ENCODE measurements around the gene OCSTAMP. TPM values are rescaled to one million over a fixed set of nuclear protein-coding genes. Genes with fewer than 3 reads are reported as not detected.

OCSTAMP gene
- total and polyA plus RNA-seq, 7 donors = not detected

GRCh38 chr20:46523108-46523507 lies 27.3 kb downstream of the OCSTAMP start:
- peaks cover 0 to 10% (median 0%) of the 10 kb centered on the region in 3 donors for H3K27me3 ChIP-seq (ENCODE audit: insufficient read depth in 3 of 3, low read length in 2 of 3)
- H3K27ac ChIP-seq = no peak overlapping the region
- TF ChIP-seq, protein P1, sequence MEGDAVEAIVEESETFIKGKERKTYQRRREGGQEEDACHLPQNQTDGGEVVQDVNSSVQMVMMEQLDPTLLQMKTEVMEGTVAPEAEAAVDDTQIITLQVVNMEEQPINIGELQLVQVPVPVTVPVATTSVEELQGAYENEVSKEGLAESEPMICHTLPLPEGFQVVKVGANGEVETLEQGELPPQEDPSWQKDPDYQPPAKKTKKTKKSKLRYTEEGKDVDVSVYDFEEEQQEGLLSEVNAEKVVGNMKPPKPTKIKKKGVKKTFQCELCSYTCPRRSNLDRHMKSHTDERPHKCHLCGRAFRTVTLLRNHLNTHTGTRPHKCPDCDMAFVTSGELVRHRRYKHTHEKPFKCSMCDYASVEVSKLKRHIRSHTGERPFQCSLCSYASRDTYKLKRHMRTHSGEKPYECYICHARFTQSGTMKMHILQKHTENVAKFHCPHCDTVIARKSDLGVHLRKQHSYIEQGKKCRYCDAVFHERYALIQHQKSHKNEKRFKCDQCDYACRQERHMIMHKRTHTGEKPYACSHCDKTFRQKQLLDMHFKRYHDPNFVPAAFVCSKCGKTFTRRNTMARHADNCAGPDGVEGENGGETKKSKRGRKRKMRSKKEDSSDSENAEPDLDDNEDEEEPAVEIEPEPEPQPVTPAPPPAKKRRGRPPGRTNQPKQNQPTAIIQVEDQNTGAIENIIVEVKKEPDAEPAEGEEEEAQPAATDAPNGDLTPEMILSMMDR (IDR thresholded peaks at IDR 0.05) = no peak
- WGBS, 3 donors = 42 to 59% (median 52%) methylated on average over 5 of the region's 5 CpGs
- DNase-seq = no peak
- H3K4me3 ChIP-seq = no peak overlapping the region
- ATAC-seq = no peak
- no peaks in the 10 kb centered on the region for H3K36me3 ChIP-seq (ENCODE audit: insufficient read depth in 1 of 2, low read depth in 1 of 2)
- intact Hi-C loops (cut with DNase I) = no loop called here
- H3K4me1 ChIP-seq = no peaks in the 10 kb centered on the region
- H3K9me3 ChIP-seq = no peaks in the 10 kb centered on the region

- DNase-seq (peak in 1 of 2 donors; percentile 19), ATAC-seq (no peak)
- Histone ChIP-seq H3K9me3 (no peaks in the 10 kb centered on the region), H3K4me1 (no peaks in the 10 kb centered on the region), H3K4me3 (no peak overlapping the region), H3K36me3 (ENCODE audit: insufficient read depth in 1 of 2, low read depth in 1 of 2) (no peaks in the 10 kb centered on the region), H3K27ac (no peak overlapping the region), H3K27me3 (ENCODE audit: insufficient read depth in 3 of 3, low read length in 2 of 3) (peaks cover 0 to 10% (median 2%) of the 10 kb centered on the region in 3 donors)
- WGBS, 3 donors = 27 to 31% (median 29%) methylated on average over 4 of the region's 4 CpGs
- intact Hi-C loops (cut with DNase I) = no loop called here
- TF ChIP-seq, protein P1 (IDR thresholded peaks at IDR 0.05) = peak; percentile 19
These were observed 29.4 kb downstream of the OCSTAMP start for GRCh38 chr20:46520976-46521579.

DNA sequence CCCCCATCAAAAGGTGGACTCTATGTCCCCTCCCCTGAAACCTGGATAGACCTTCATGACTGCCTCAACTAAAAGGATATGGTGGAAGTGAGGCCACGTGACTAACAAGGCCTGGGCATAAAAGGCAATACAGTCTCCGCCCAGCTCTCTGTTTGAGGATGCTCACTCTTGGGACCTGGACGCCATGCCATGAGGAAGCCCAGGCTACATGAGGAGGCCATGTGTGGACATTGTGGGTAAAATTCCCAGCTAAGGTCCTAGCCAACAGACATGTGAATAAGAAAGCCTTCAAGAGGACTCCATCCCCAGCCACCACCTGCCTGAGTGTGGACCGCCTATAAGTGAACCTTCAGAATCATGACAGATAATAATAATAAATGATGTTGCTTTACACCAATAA lies 29.9 kb downstream of the OCSTAMP start:
- Histone ChIP-seq H3K4me1 (no peaks in the 10 kb centered on the region), H3K27me3 (ENCODE audit: insufficient read depth in 3 of 3, low read length in 2 of 3) (peaks cover 0 to 15% (median 2%) of the 10 kb centered on the region in 3 donors), H3K9me3 (no peaks in the 10 kb centered on the region), H3K4me3 (no peak overlapping the region), H3K27ac (no peak overlapping the region), H3K36me3 (ENCODE audit: insufficient read depth in 1 of 2, low read depth in 1 of 2) (no peaks in the 10 kb centered on the region)
- ATAC-seq (no peak), DNase-seq (no peak)
- 84 to 87% (median 85%) methylated on average over 4 of the region's 4 CpGs for WGBS, 3 donors
- intact Hi-C loops (cut with DNase I) = no loop called here
- TF ChIP-seq, protein P1 (IDR thresholded peaks at IDR 0.05) = no peak

GRCh38 chr20:46519471-46520068 lies 30.9 kb downstream of the OCSTAMP start:
- TF ChIP-seq, protein P1 (IDR thresholded peaks at IDR 0.05) = no peak
- Histone ChIP-seq H3K4me3 (no peak overlapping the region), H3K4me1 (no peaks in the 10 kb centered on the region), H3K27me3 (ENCODE audit: insufficient read depth in 3 of 3, low read length in 2 of 3) (peaks cover 0 to 18% (median 2%) of the 10 kb centered on the region in 3 donors), H3K27ac (no peak overlapping the region), H3K9me3 (no peaks in the 10 kb centered on the region), H3K36me3 (ENCODE audit: insufficient read depth in 1 of 2, low read depth in 1 of 2) (no peaks in the 10 kb centered on the region)
- intact Hi-C loops (cut with DNase I) = no loop called here
- no peak for ATAC-seq
- no peak for DNase-seq
- 63 to 75% (median 67%) methylated on average over 3 of the region's 3 CpGs for WGBS, 3 donors
